Right atrium auricular region (tissue), 2 donors: ENCODE measurements around the gene METAP1D. TPM values are rescaled to one million over a fixed set of nuclear protein-coding genes. Genes with fewer than 3 reads are reported as not detected.

Experiments used
- DNase-seq: peaks from one replicate; pipeline ENCODE4 v3.0.0-alpha.2; 2019; ENCODE audit warnings: low spot score
- H3K27ac ChIP-seq, 2 donors: fragments of 200-600 bp; sonication (generic); 1 replicate in 1 of 2; 2 replicates in 1 of 2; pipeline ENCODE4 v1.5.1; 2016 to 2019
- H3K27me3 ChIP-seq, 2 donors: fragments of 200-600 bp; sonication (generic); one replicate each; pipeline versions ENCODE4 v1.5.1 to v1.6.0; 2017 to 2019
- H3K36me3 ChIP-seq: fragments of 200-600 bp; sonication (generic); one replicate; pipeline ENCODE4 v1.5.1; 2016
- H3K4me1 ChIP-seq, 2 donors: fragments of 200-600 bp; sonication (generic); one replicate each; pipeline versions ENCODE4 v1.5.1 to v1.6.0; 2017 to 2019
- H3K4me3 ChIP-seq, 2 donors: fragments of 200-600 bp; sonication (generic); 1 replicate in 1 of 2; 2 replicates in 1 of 2; pipeline ENCODE4 v1.5.1; 2017 to 2019; ENCODE audit warnings: mild to moderate bottlenecking in 1 of 2, moderate library complexity in 1 of 2
- H3K9me3 ChIP-seq, 2 donors: fragments of 200-600 bp; sonication (generic); one replicate each; pipeline ENCODE4 v1.5.1; 2019
- total RNA-seq, 2 donors: library from RNA; depleted of rRNA; stranded (reverse); fragments of >200 nt; gene quantifications; one replicate each; pipeline ENCODE4 v1.1.0, GENCODE V29; 2016
- TF ChIP-seq, protein P1 (sequence below), 2 donors: fragments of 200-600 bp; sonication (generic); IDR thresholded peaks; one replicate each; pipeline ENCODE4 v1.5.1; 2019; ENCODE audit warnings: antibody characterized with exemption in 2 of 2

The METAP1D gene
- total RNA-seq, 2 donors from 2014 or later = 2.3 to 4.7 TPM

DNA sequence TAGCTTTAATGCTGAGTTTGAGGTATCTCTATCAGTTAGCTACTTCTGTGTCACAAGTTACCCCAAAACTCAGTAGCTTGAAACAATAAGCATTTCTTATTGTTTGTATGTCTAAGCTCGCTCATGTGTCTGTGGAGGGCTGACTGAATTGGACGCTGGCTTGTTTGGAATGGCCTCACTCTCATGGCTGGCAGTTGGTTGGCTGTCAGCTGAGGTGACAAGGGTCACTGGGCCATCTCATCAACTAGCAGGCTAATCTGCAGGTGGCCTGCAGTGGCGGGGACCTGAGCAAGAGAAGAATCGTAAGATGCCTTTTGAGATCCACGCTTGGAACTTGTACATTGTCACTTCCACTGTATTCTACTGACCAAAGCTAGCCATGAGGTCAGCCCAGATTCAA, 116.4 kb downstream of the METAP1D start:
- H3K27ac ChIP-seq = no peak overlapping the region
- no peak for DNase-seq
- H3K4me1 ChIP-seq = no peaks in the 10 kb centered on the region
- H3K4me3 ChIP-seq = no peak overlapping the region
- no peaks in the 10 kb centered on the region for H3K27me3 ChIP-seq
- TF ChIP-seq, protein P1, sequence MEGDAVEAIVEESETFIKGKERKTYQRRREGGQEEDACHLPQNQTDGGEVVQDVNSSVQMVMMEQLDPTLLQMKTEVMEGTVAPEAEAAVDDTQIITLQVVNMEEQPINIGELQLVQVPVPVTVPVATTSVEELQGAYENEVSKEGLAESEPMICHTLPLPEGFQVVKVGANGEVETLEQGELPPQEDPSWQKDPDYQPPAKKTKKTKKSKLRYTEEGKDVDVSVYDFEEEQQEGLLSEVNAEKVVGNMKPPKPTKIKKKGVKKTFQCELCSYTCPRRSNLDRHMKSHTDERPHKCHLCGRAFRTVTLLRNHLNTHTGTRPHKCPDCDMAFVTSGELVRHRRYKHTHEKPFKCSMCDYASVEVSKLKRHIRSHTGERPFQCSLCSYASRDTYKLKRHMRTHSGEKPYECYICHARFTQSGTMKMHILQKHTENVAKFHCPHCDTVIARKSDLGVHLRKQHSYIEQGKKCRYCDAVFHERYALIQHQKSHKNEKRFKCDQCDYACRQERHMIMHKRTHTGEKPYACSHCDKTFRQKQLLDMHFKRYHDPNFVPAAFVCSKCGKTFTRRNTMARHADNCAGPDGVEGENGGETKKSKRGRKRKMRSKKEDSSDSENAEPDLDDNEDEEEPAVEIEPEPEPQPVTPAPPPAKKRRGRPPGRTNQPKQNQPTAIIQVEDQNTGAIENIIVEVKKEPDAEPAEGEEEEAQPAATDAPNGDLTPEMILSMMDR (IDR thresholded peaks at IDR 0.05) = no peak
- no peaks in the 10 kb centered on the region for H3K36me3 ChIP-seq
- no peaks in the 10 kb centered on the region for H3K9me3 ChIP-seq

DNA sequence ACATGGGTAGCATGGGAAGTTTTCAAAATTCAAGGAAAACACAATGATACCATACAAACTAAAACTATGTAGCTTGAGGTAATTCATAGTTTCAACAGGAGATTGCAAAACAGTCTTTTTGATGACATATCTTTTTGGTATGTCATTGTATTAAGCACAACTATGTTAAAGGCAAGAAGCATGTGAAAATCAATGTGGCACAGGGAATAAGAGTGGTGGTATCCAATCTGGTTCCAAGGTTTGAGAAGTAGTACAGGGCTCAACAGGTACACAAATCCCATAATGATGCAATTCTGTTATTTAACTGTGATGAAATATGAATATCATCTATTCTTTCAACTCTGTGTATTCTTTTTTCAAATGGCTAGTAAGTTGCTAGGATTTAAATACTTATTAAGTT, 119.3 kb downstream of the METAP1D start:
- H3K4me3 ChIP-seq = no peak overlapping the region
- no peak overlapping the region for H3K27ac ChIP-seq
- TF ChIP-seq, protein P1 (IDR thresholded peaks at IDR 0.05) = no peak

DNA sequence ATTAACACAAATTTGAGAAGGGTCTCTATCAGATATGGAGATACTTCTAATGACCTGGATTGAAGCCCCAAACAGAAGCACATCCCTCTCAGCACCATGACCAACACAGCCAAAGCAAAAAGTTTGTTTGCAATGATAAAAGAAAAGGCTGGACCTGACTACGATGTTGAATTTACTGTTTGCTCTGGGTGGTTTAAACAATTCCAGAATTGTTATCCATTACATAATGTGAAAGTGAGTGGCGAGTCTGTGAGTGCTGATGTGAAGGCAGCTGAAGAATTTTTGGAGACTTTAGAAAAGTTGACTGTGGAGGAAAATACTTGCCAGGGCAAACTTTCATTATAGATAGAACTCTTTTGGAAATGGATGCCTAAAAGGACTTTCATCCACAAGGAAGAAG, 120.4 kb downstream of the METAP1D start:
- Histone ChIP-seq H3K36me3 (no peaks in the 10 kb centered on the region), H3K4me1 (no peaks in the 10 kb centered on the region), H3K27ac (no peak overlapping the region), H3K9me3 (no peaks in the 10 kb centered on the region), H3K4me3 (no peak overlapping the region), H3K27me3 (no peaks in the 10 kb centered on the region)
- TF ChIP-seq, protein P1 (IDR thresholded peaks at IDR 0.05) = no peak
- no peak for DNase-seq

More for the DNA sequence above, 119.3 kb downstream of the METAP1D start:
- Histone ChIP-seq H3K4me1 (no peaks in the 10 kb centered on the region), H3K36me3 (no peaks in the 10 kb centered on the region), H3K27me3 (no peaks in the 10 kb centered on the region), H3K9me3 (no peaks in the 10 kb centered on the region)
- DNase-seq = no peak

DNA sequence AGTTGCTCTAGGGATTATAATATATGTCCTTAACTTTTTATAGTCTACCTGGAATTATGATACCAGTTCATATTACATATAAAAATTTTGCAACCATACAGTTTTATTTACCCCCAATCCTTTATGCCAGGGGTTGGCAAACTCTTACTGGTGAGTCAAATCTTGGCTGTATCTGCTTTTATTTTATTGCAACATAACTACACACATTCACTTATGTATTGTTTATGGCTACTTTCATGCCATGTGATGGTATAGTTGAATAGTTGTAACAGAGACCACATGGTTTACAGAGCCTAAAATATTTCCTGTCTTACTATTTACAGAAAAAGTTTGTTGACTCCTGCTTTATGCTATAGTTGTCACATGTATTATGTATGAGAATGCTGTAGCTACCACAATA, 128.7 kb downstream of the METAP1D start:
- Histone ChIP-seq H3K27ac (no peak overlapping the region), H3K36me3 (no peaks in the 10 kb centered on the region), H3K4me1 (no peaks in the 10 kb centered on the region), H3K4me3 (no peak overlapping the region), H3K27me3 (no peaks in the 10 kb centered on the region), H3K9me3 (peaks cover 0 to 3% of the 10 kb centered on the region in 2 donors)
- TF ChIP-seq, protein P1 (IDR thresholded peaks at IDR 0.05) = no peak
- DNase-seq = no peak

DNA sequence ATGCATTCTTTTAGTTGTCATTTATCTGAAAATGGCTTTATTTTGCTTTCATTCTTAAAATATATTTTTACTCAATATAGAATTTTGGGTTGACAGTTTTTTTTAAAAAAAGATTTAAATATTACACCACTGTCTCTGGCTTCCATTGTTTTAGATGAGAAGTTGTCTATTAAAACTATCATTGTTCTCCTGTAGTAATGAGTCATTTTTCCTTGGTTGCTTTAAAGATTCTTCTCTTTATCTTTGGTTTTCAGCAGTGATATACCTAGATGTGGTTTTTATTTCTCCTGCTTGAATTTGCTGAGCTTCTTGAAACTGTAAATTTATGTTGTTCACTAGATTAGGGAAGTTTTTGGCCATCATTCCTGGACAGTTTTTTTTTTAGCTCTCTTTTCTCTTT, 129.7 kb downstream of the METAP1D start:
- no peak overlapping the region for H3K4me3 ChIP-seq
- H3K27me3 ChIP-seq = no peaks in the 10 kb centered on the region
- H3K4me1 ChIP-seq = no peaks in the 10 kb centered on the region
- TF ChIP-seq, protein P1 (IDR thresholded peaks at IDR 0.05) = no peak
- H3K9me3 ChIP-seq = peaks cover 0 to 3% of the 10 kb centered on the region in 2 donors
- no peak overlapping the region for H3K27ac ChIP-seq
- no peak for DNase-seq
- no peaks in the 10 kb centered on the region for H3K36me3 ChIP-seq

Other genes with a start within 250 kb of the METAP1D start
- 100 to 1,000 TPM in 1 of 2 donors, 10 to 100 TPM in 1; 75.0 to 106 TPM for gene SLC25A12, start 105.7 kb upstream of the METAP1D start, total RNA-seq
- gene HAT1, start 77.5 kb upstream of the METAP1D start, total RNA-seq = 10 to 100 TPM; 22.8 to 25.8 TPM
- not detected for gene DLX1, start 85.6 kb downstream of the METAP1D start, total RNA-seq
- gene DLX2, start 102.9 kb downstream of the METAP1D start, total RNA-seq = not detected